Measurements from ENCODE around the gene ACOT4. TPM values are rescaled to one million over a fixed set of nuclear protein-coding genes. Genes with fewer than 3 reads are reported as not detected.
"Not testable (repeated sequence)": the region's sequence is repeated elsewhere in the genome, so short reads cannot be mapped to it uniquely, and the experiment has no call there.

ACOT4 gene
- total RNA-seq, 2 experiments from 2014 or later = 3.0 to 3.1 TPM

DNA sequence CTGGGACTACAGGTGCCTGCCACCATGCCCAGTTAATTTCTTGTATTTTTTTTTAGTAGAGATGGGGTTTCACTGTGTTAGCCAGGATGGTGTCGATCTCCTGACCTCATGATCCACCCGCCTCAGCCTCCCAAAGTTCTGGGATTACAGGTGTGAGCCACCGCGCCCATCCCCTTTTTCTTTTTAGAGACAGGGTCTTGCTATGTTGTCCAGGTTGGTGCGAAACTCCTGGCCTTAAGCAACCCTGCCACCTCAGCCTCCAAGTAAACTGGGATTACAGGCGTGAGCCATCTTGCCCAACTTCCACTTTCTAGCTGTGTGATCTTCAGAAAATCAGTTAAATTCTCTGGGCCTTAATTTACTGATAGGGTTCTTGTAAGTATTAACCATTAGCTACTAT, 24.7 kb upstream of the ACOT4 start:
- CTCF ChIA-PET = interaction anchor here (0.7 to 2.0 kb wide), 7 partner anchors 10 to 431 kb away, joined by 3 to 12 read pairs (median 5); no protein-coding TSS in a partner anchor
- ATAC-seq = not testable (repeated sequence)

DNA sequence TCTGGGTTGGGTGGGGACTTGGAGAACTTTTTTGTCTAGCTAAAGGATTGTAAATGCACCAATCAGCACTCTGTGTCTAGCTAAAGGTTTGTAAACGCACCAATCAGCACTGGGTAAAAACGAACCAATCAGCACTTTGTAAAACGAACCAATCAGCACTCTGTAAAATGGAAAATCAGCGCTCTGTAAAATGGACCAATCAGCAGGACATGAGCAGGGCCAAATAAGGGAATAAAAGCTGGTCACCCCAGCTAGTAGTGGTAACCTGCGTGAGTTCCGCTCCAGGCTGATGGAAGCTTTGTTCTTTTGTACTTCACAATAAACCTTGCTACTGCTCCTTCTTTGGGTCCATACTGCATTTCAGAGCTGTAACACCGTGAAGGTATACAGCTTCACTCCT, 24.3 kb upstream of the ACOT4 start:
- H3K36me3 Mint-ChIP-seq (ENCODE audit: low read depth) = peaks cover 45% of the 10 kb centered on the region
- no peak for ATAC-seq
- H3K27me3 Mint-ChIP-seq = no peaks in the 10 kb centered on the region
- peaks cover 43% of the 10 kb centered on the region for H3K4me1 Mint-ChIP-seq
- H3K4me3 Mint-ChIP-seq = peak overlapping the region; percentile 95
- peaks cover 5% of the 10 kb centered on the region for H3K9me3 Mint-ChIP-seq (ENCODE audit: low read depth)
- DNase-seq = no peak
- peak overlapping the region; percentile 97 for H3K27ac Mint-ChIP-seq
- intact Hi-C loops (cut with DNase I, micrococcal nuclease) = loop anchor here (5.0 to 10.0 kb wide), 2 partner anchors 65 to 273 kb away; no protein-coding TSS in a partner anchor
- ChIA-PET POLR2A (interaction anchor here (0.9 to 1.4 kb wide), 4 partner anchors 25 to 540 kb away, joined by 3 to 6 read pairs (median 3); partner anchors contain the start of genes ACOT4, RIOX1 and ZFYVE1), CTCF (interaction anchor here (0.7 to 2.0 kb wide), 8 partner anchors 10 to 432 kb away, joined by 3 to 12 read pairs (median 4); no protein-coding TSS in a partner anchor)

More for the DNA sequence above, 24.7 kb upstream of the ACOT4 start:
- Mint-ChIP-seq H3K27ac (peak overlapping the region; percentile 97), H3K4me3 (peak overlapping the region; percentile 95), H3K36me3 (ENCODE audit: low read depth) (peaks cover 45% of the 10 kb centered on the region), H3K4me1 (peaks cover 43% of the 10 kb centered on the region)
- H3K27me3 Mint-ChIP-seq; DNase-seq; H3K9me3 Mint-ChIP-seq (ENCODE audit: low read depth): not testable (repeated sequence)
- POLR2A ChIA-PET = interaction anchor here (1.2 to 1.4 kb wide), 2 partner anchors 25 to 76 kb away, joined by 3 read pairs; partner anchors contain the start of genes ACOT4 and RIOX1
- intact Hi-C loops (cut with DNase I, micrococcal nuclease) = loop anchor here (5.0 to 10.0 kb wide), 2 partner anchors 65 to 272 kb away; no protein-coding TSS in a partner anchor

DNA sequence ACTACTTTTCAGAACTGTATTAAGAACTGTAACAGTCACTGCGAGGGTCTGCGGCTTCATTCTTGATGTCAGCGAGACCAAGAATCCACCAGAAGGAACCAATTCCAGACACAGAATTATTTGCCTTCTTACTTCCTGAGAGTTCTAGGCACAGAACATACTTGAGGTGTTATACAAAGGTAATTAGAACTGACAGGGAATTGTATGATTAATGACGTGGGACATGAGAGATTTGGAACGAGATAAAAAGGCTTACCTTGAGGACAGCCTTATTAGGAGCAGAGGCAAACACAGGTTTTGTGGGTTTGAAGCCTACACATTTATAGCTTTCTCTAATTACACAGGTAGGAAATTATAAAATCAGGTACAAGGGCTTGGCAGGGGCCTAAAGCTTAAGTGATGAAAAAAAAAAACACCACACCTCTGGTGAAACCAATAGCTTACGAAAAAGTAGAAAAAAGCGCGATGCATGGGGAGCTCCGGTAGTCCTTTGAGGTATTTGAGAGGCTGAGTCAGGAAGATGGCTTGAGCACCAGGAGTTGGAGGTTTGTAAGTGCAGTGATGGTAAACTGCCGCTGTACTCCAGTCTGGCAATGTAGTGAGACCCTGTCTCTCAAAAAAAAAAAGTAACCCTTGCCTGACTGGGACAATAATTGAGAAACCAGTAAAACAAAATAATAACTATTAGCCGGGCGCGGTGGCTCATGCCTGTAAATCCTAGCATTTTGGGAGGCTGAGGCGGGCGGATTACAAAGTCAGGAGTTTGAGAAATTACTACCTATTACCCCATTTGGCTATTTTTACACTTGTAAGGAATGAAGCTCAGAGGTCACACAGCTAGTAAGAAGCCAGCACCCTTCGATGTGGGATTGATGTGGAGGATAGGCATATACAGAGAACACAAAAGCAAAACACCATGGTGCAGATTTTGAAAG, 23.5 kb upstream of the ACOT4 start:
- Mint-ChIP-seq H3K4me3 (peak overlapping the region; percentile 95), H3K27me3 (no peaks in the 10 kb centered on the region), H3K36me3 (ENCODE audit: low read depth) (peaks cover 40% of the 10 kb centered on the region), H3K9me3 (ENCODE audit: low read depth) (no peaks in the 10 kb centered on the region), H3K4me1 (peaks cover 46% of the 10 kb centered on the region), H3K27ac (peak overlapping the region; percentile 97)
- POLR2A ChIA-PET = interaction anchor here (0.6 to 1.4 kb wide), 10 partner anchors 22 to 541 kb away, joined by 3 to 6 read pairs (median 3); partner anchors contain the start of genes ACOT4, DNAL1, RIOX1 and ZFYVE1
- intact Hi-C loops (cut with DNase I, micrococcal nuclease) = loop anchor here (2.0 to 10.0 kb wide), 3 partner anchors 25 to 273 kb away; no protein-coding TSS in a partner anchor
- CTCF ChIA-PET = interaction anchor here (0.6 to 2.0 kb wide), 15 partner anchors 22 to 510 kb away, joined by 3 to 12 read pairs (median 4); partner anchors contain the start of genes ACOT6, RBM25 and RIOX1
- ATAC-seq = peak; percentile 32
- DNase-seq = peak; percentile 50

DNA sequence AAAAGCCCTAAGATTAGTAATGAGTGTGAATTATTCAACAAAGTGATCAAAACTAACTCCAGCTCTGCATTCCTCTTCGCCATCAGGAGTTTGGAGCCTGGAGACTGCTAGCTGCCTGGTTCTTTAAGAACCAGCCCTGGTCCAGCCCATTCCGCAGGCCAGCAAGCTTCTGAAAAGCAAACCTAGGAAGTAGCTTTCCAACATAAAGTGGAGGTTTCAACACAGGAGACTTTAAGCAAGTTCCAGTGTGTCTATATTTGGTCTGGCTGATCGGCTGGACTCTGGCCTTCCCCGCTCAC, 22.8 kb upstream of the ACOT4 start:
- ChIA-PET POLR2A (interaction anchor here (0.5 to 1.0 kb wide), 7 partner anchors 21 to 433 kb away, joined by 3 to 4 read pairs (median 3); partner anchors contain the start of genes ACOT4, DNAL1 and PSEN1), CTCF (interaction anchor here (0.6 to 2.0 kb wide), 12 partner anchors 24 to 510 kb away, joined by 3 to 12 read pairs (median 4); partner anchors contain the start of genes ACOT6, RBM25 and RIOX1)
- not testable (repeated sequence) for DNase-seq; H3K9me3 Mint-ChIP-seq (ENCODE audit: low read depth); ATAC-seq; H3K27me3 Mint-ChIP-seq
- H3K4me3 Mint-ChIP-seq = peak overlapping the region; percentile 95
- H3K27ac Mint-ChIP-seq = peak overlapping the region; percentile 97
- intact Hi-C loops (cut with DNase I, micrococcal nuclease) = loop anchor here (1.0 to 10.0 kb wide), 9 partner anchors 24 to 433 kb away; partner anchors contain the start of genes ACOT6 (in 1 of the 2), DNAL1 (in 1 of the 2), PSEN1 (in 1 of the 2) and RIOX1 (in 1 of the 2)
- H3K36me3 Mint-ChIP-seq (ENCODE audit: low read depth) = peaks cover 43% of the 10 kb centered on the region
- H3K4me1 Mint-ChIP-seq = peaks cover 49% of the 10 kb centered on the region

DNA sequence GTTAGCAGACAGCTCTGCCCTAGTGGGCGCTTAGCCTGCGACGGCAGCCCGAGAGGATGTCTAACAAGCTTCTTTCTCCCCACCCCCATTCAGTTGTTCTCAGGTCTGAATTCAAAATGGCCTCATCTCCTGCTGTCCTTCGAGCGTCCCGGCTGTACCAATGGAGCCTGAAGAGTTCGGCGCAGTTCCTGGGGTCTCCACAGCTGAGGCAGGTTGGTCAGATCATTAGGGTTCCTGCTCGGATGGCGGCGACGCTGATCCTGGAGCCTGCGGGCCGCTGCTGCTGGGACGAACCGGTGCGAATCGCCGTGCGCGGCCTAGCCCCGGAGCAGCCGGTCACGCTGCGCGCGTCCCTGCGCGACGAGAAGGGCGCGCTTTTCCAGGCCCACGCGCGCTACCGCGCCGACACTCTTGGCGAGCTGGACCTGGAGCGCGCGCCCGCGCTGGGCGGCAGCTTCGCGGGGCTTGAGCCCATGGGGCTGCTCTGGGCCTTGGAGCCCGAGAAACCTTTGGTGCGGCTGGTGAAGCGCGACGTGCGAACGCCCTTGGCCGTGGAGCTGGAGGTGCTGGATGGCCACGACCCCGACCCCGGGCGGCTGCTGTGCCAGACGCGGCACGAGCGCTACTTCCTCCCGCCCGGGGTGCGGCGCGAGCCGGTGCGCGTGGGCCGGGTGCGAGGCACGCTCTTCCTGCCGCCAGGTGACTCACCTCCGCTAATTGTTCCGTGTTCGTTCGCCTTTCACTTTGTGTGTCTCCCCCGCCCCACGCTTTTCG, 22.3 kb upstream of the ACOT4 start, which contains the start of gene ACOT2:
Gene ACOT2, plus strand, starts transcription at position 29 of the 774 bp plus-strand sequence. Its CDS starts 28 bp downstream, at position 57.
- Mint-ChIP-seq H3K4me3 (peak within 1 kb of the TSS; percentile 95), H3K36me3 (ENCODE audit: low read depth) (peaks cover 45% of the 10 kb centered on the region), H3K27ac (peak within 1 kb of the TSS; percentile 97), H3K4me1 (peaks cover 49% of the 10 kb centered on the region)
- DNase-seq (peak; percentile 93), ATAC-seq (peak; percentile 73)
- CTCF ChIA-PET = interaction anchor here (0.6 to 2.0 kb wide), 18 partner anchors 10 to 602 kb away, joined by 3 to 12 read pairs (median 4); partner anchors contain the start of genes ACOT6, RBM25 and RIOX1
- intact Hi-C loops (cut with DNase I, micrococcal nuclease) = loop anchor here (1.0 to 10.0 kb wide), 9 partner anchors 23 to 433 kb away; partner anchors contain the start of genes ACOT6 (in 1 of the 2), DNAL1 (in 1 of the 2), PSEN1 (in 1 of the 2) and RIOX1 (in 1 of the 2)
- not testable (repeated sequence) for H3K9me3 Mint-ChIP-seq (ENCODE audit: low read depth); H3K27me3 Mint-ChIP-seq
- POLR2A ChIA-PET = interaction anchor here (0.5 to 1.0 kb wide), 7 partner anchors 21 to 433 kb away, joined by 3 to 5 read pairs (median 3); partner anchors contain the start of genes ACOT4, DNAL1 and PSEN1

DNA sequence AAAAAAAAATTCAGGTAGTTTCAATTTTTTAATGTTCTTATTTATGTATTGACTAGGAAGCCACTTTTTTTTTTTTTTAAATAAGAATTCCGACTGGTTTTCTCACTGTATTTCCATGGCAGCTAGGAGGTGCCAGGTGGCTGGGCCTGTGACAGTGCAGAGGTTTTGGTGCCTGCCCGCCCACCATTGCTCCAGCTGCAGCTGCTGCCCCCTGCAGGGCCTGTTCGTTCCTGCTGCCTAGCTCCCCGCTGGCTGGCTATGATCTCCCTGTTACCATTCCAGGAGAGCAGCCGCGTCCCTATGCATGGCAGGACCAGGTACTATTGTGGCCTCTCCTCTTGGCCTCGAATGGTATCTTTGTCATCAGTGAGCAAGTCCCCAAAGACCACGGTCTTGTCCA, 20.8 kb upstream of the ACOT4 start:
- Mint-ChIP-seq H3K4me1 (peaks cover 37% of the 10 kb centered on the region), H3K36me3 (ENCODE audit: low read depth) (peaks cover 37% of the 10 kb centered on the region)
- intact Hi-C loops (cut with DNase I, micrococcal nuclease) = loop anchor here (1.0 kb wide), 1 partner anchor 125 kb away; no protein-coding TSS in a partner anchor
- not testable (repeated sequence) for H3K9me3 Mint-ChIP-seq (ENCODE audit: low read depth); H3K27me3 Mint-ChIP-seq; H3K4me3 Mint-ChIP-seq; H3K27ac Mint-ChIP-seq
- DNase-seq = peak; percentile 81
- ATAC-seq = peak; percentile 45
- ChIA-PET CTCF (interaction anchor here (0.6 to 2.0 kb wide), 20 partner anchors 9 to 515 kb away, joined by 3 to 13 read pairs (median 3); no protein-coding TSS in a partner anchor), POLR2A (interaction anchor here (0.6 to 1.0 kb wide), 5 partner anchors 18 to 604 kb away, joined by 3 to 5 read pairs (median 3); partner anchors contain the start of gene ACOT6)

DNA sequence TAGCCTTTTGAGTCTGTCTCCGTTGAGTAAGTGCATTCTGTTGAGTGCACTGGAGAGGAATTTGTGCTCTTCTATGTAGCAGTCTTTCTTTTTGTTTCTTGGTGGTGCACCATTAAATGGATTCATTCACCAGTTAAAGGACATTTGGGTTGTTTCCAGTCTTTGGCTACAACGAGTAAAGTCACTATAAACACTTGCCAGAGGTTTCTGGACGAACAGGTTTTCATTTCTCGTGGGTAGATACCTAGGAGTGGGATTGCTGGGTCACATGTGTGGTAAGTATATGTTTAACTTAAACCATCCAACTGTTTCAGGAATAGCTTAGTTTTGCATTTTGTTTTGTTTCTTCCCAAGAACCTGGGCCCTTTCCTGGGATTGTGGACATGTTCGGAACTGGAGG, 18.6 kb upstream of the ACOT4 start:
- H3K4me1 Mint-ChIP-seq = peaks cover 20% of the 10 kb centered on the region
- DNase-seq; intact Hi-C loops (cut with DNase I, micrococcal nuclease); H3K4me3 Mint-ChIP-seq; CTCF ChIA-PET; H3K27ac Mint-ChIP-seq; POLR2A ChIA-PET; H3K27me3 Mint-ChIP-seq; ATAC-seq; H3K9me3 Mint-ChIP-seq (ENCODE audit: low read depth): not testable (repeated sequence)
- H3K36me3 Mint-ChIP-seq (ENCODE audit: low read depth) = peaks cover 20% of the 10 kb centered on the region

DNA sequence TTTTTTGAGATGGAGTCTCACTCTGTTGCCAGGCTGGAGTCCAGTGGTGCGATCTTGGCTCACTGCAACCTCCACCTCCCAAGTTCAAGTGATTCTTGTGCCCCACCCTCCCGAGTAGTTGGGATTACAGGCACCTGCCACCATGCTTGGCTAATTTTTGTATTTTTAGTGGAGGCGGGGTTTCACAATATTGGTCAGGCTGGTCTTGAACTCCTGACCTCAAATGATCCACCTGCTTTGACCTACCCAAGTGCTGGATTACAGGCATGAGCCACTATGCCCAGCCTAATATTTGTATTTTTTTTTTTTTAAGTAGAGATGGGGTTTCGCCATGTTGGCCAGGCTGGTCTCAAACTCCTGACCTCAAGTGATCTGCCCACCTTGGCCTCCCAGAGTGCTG, 17.9 kb upstream of the ACOT4 start:
- H3K4me3 Mint-ChIP-seq; intact Hi-C loops (cut with DNase I, micrococcal nuclease); ATAC-seq; H3K9me3 Mint-ChIP-seq (ENCODE audit: low read depth); POLR2A ChIA-PET; H3K27ac Mint-ChIP-seq; DNase-seq; H3K27me3 Mint-ChIP-seq: not testable (repeated sequence)
- peaks cover 13% of the 10 kb centered on the region for H3K36me3 Mint-ChIP-seq (ENCODE audit: low read depth)
- CTCF ChIA-PET = interaction anchor here (1.1 kb wide), 1 partner anchor 80 kb away, joined by 3 read pairs; no protein-coding TSS in a partner anchor
- peaks cover 15% of the 10 kb centered on the region for H3K4me1 Mint-ChIP-seq

DNA sequence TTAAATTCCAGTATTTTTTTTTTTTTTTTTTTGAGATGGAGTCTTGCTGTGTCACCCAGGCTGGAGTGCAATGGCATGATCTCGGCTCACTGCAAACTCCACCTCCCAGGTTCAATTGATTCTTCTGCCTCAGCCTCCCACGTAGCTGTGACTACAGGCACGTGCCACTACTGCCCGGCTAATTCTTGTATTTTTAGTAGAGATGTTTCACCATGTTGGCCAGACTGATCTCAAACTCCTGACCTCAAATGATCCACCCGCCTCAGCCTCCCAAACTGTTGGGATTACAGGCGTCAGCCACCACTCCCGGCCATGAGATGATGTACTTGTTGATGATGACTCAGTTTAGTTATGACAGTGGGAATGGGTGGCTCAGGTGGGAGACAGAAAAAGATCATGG, 17.4 kb upstream of the ACOT4 start:
- H3K36me3 Mint-ChIP-seq (ENCODE audit: low read depth) = peaks cover 12% of the 10 kb centered on the region
- H3K27me3 Mint-ChIP-seq; H3K9me3 Mint-ChIP-seq (ENCODE audit: low read depth); intact Hi-C loops (cut with DNase I, micrococcal nuclease); DNase-seq; POLR2A ChIA-PET; H3K27ac Mint-ChIP-seq; H3K4me3 Mint-ChIP-seq; ATAC-seq: not testable (repeated sequence)
- H3K4me1 Mint-ChIP-seq = peaks cover 15% of the 10 kb centered on the region
- CTCF ChIA-PET = interaction anchor here (1.1 kb wide), 1 partner anchor 80 kb away, joined by 3 read pairs; no protein-coding TSS in a partner anchor

DNA sequence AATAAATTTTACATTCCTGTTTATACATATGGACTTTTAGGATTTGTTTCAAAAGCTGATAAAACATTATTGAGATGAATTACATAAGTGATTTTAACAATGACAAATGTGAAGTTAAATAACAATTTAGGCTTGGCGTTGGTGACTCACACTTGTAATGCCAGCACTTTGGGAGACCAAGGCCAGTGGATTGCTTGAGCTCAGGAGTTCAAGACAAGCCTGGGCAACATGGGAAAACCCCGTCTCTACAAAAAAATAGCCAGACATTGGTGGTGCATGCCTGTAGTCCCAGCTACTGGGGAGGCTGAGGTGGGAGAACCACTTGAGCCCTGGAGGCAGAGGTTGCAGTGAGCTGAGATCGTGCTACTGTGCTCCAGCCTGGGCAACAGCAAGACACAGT, 15.3 kb upstream of the ACOT4 start:
- DNase-seq (no peak), ATAC-seq (no peak)
- no peak overlapping the region for H3K4me3 Mint-ChIP-seq
- no peak overlapping the region for H3K27ac Mint-ChIP-seq
- ChIA-PET POLR2A (no interaction called here), CTCF (interaction anchor here (1.1 to 1.9 kb wide), 2 partner anchors 9 to 11 kb away, joined by 3 to 5 read pairs; no protein-coding TSS in a partner anchor)
- peaks cover 6% of the 10 kb centered on the region for H3K4me1 Mint-ChIP-seq
- no peaks in the 10 kb centered on the region for H3K27me3 Mint-ChIP-seq
- intact Hi-C loops (cut with DNase I, micrococcal nuclease) = no loop called here
- no peaks in the 10 kb centered on the region for H3K9me3 Mint-ChIP-seq (ENCODE audit: low read depth)
- H3K36me3 Mint-ChIP-seq (ENCODE audit: low read depth) = peaks cover 11% of the 10 kb centered on the region
